Effector memory CD8-positive, alpha-beta T cell (primary cell): ENCODE results near the gene BABAM2.

Source experiments
- ATAC-seq: fragments of 150-1000 bp; cut with Tn5 transposase; replicated peaks from 2 replicates; pipeline ENCODE4 v1.10.0; 2021; ENCODE audit warnings: mild to moderate bottlenecking, moderate library complexity
- DNase-seq, 3 experiments: peaks; one replicate each; pipeline ENCODE4 v3.0.0; 2021
- H3K27ac Mint-ChIP-seq, 2 donors: one replicate each; pipeline ENCODE4 v1.8.0; 2022; ENCODE audit warnings: mild to moderate bottlenecking in 2 of 2, mixed read lengths in 2 of 2, moderate library complexity in 2 of 2
- H3K27me3 Mint-ChIP-seq, 2 donors: one replicate each; pipeline ENCODE4 v1.8.0; 2022; ENCODE audit warnings: mixed read lengths in 2 of 2
- H3K36me3 Mint-ChIP-seq: one replicate; pipeline ENCODE4 v1.8.0; 2022; ENCODE audit warnings: mild to moderate bottlenecking, moderate library complexity, mixed read lengths; ENCODE audit not compliant: insufficient read depth
- H3K4me1 Mint-ChIP-seq, 2 donors: one replicate each; pipeline ENCODE4 v1.8.0; 2022; ENCODE audit warnings: low read depth in 2 of 2, mixed read lengths in 2 of 2
- H3K4me3 Mint-ChIP-seq, 2 donors: one replicate each; pipeline ENCODE4 v1.8.0; 2022; ENCODE audit warnings: mild to moderate bottlenecking in 2 of 2, mixed read lengths in 2 of 2, moderate library complexity in 2 of 2
- H3K9me3 Mint-ChIP-seq, 2 donors: one replicate each; pipeline ENCODE4 v1.8.0; 2022; ENCODE audit warnings: mixed read lengths in 2 of 2

Gene BABAM2

GRCh38 chr2:27954221-27954673, 63.7 kb downstream of the BABAM2 start:
- DNase-seq: no peak
- Mint-ChIP-seq H3K9me3 (no peaks in the 10 kb centered on the region), H3K27me3 (no peaks in the 10 kb centered on the region), H3K36me3 (no peaks in the 10 kb centered on the region), H3K4me1 (peaks cover 34 to 48% of the 10 kb centered on the region in 2 donors), H3K27ac (peak overlapping the region; percentile 68 to 90), H3K4me3 (peak overlapping the region in 1 of 2 donors; percentile 59)
- ATAC-seq: no peak

- Mint-ChIP-seq H3K36me3 (no peaks in the 10 kb centered on the region), H3K4me3 (peak overlapping the region; percentile 40 to 59), H3K27me3 (no peaks in the 10 kb centered on the region), H3K27ac (peak overlapping the region; percentile 68 to 90), H3K4me1 (peaks cover 39 to 52% of the 10 kb centered on the region in 2 donors), H3K9me3 (no peaks in the 10 kb centered on the region)
- DNase-seq (peak in 1 of 3 experiments; percentile 12), ATAC-seq (peak; percentile 86)
These were observed 64.3 kb downstream of the BABAM2 start for GRCh38 chr2:27954771-27955383.

GRCh38 chr2:27955384-27956161, 65.0 kb downstream of the BABAM2 start:
- H3K27me3 Mint-ChIP-seq: no peaks in the 10 kb centered on the region
- peak overlapping the region; percentile 68 to 90 for H3K27ac Mint-ChIP-seq
- peaks cover 43 to 58% of the 10 kb centered on the region in 2 donors for H3K4me1 Mint-ChIP-seq
- DNase-seq (no peak), ATAC-seq (no peak)
- H3K9me3 Mint-ChIP-seq: no peaks in the 10 kb centered on the region
- H3K4me3 Mint-ChIP-seq: peak overlapping the region; percentile 40 to 59
- H3K36me3 Mint-ChIP-seq: no peaks in the 10 kb centered on the region

GRCh38 chr2:27956888-27957287, 66.4 kb downstream of the BABAM2 start:
- Mint-ChIP-seq H3K4me1 (peaks cover 46 to 61% of the 10 kb centered on the region in 2 donors), H3K36me3 (no peaks in the 10 kb centered on the region), H3K27me3 (no peaks in the 10 kb centered on the region), H3K27ac (no peak overlapping the region), H3K9me3 (no peaks in the 10 kb centered on the region), H3K4me3 (no peak overlapping the region)
- DNase-seq (no peak), ATAC-seq (no peak)

GRCh38 chr2:27958711-27959378, 68.3 kb downstream of the BABAM2 start:
- DNase-seq: no peak
- Mint-ChIP-seq H3K9me3 (no peaks in the 10 kb centered on the region), H3K27me3 (no peaks in the 10 kb centered on the region)

GRCh38 chr2:27959496-27959895, 69.0 kb downstream of the BABAM2 start:
- ATAC-seq (no peak), DNase-seq (no peak)
- Mint-ChIP-seq H3K27ac (peak overlapping the region in 1 of 2 donors; percentile 61), H3K27me3 (no peaks in the 10 kb centered on the region), H3K4me1 (peaks cover 40 to 57% of the 10 kb centered on the region in 2 donors), H3K4me3 (peak overlapping the region; percentile 40 to 49), H3K9me3 (no peaks in the 10 kb centered on the region), H3K36me3 (no peaks in the 10 kb centered on the region)

More at GRCh38 chr2:27958711-27959378, 68.3 kb downstream of the BABAM2 start:
- Mint-ChIP-seq H3K27ac (no peak overlapping the region), H3K4me1 (peaks cover 44 to 61% of the 10 kb centered on the region in 2 donors), H3K36me3 (no peaks in the 10 kb centered on the region), H3K4me3 (peak overlapping the region in 1 of 2 donors; percentile 49)
- no peak for ATAC-seq

GRCh38 chr2:27960237-27960912, 69.8 kb downstream of the BABAM2 start:
- peak; percentile 90 for ATAC-seq

GRCh38 chr2:27962006-27962405, 71.5 kb downstream of the BABAM2 start:
- no peak for ATAC-seq
- H3K36me3 Mint-ChIP-seq: no peaks in the 10 kb centered on the region
- H3K4me1 Mint-ChIP-seq: peaks cover 37 to 50% of the 10 kb centered on the region in 2 donors
- no peak overlapping the region for H3K27ac Mint-ChIP-seq
- DNase-seq: no peak
- peaks cover 0 to under 1% of the 10 kb centered on the region in 2 donors for H3K9me3 Mint-ChIP-seq
- no peak overlapping the region for H3K4me3 Mint-ChIP-seq
- no peaks in the 10 kb centered on the region for H3K27me3 Mint-ChIP-seq

More at GRCh38 chr2:27960237-27960912, 69.8 kb downstream of the BABAM2 start:
- Mint-ChIP-seq H3K36me3 (no peaks in the 10 kb centered on the region), H3K9me3 (no peaks in the 10 kb centered on the region), H3K27ac (peak overlapping the region; percentile 60 to 61), H3K27me3 (no peaks in the 10 kb centered on the region), H3K4me1 (peaks cover 33 to 48% of the 10 kb centered on the region in 2 donors), H3K4me3 (peak overlapping the region; percentile 40 to 49)
- no peak for DNase-seq

GRCh38 chr2:27963472-27963871, 72.9 kb downstream of the BABAM2 start:
- no peak for ATAC-seq
- no peaks in the 10 kb centered on the region for H3K27me3 Mint-ChIP-seq
- no peak overlapping the region for H3K27ac Mint-ChIP-seq
- H3K4me1 Mint-ChIP-seq: peaks cover 33 to 46% of the 10 kb centered on the region in 2 donors
- peaks cover 5 to 9% of the 10 kb centered on the region in 2 donors for H3K9me3 Mint-ChIP-seq
- H3K4me3 Mint-ChIP-seq: no peak overlapping the region
- DNase-seq: no peak
- H3K36me3 Mint-ChIP-seq: no peaks in the 10 kb centered on the region

- no peak overlapping the region for H3K4me3 Mint-ChIP-seq
- DNase-seq (no peak), ATAC-seq (no peak)
- H3K27ac Mint-ChIP-seq: no peak overlapping the region
- H3K4me1 Mint-ChIP-seq: peaks cover 29 to 45% of the 10 kb centered on the region in 2 donors
- no peaks in the 10 kb centered on the region for H3K36me3 Mint-ChIP-seq
- peaks cover 5 to 9% of the 10 kb centered on the region in 2 donors for H3K9me3 Mint-ChIP-seq
- no peaks in the 10 kb centered on the region for H3K27me3 Mint-ChIP-seq
These were observed 73.5 kb downstream of the BABAM2 start for GRCh38 chr2:27964067-27964466.

GRCh38 chr2:27965841-27966240, 75.3 kb downstream of the BABAM2 start:
- Mint-ChIP-seq H3K9me3 (peaks cover 5 to 9% of the 10 kb centered on the region in 2 donors), H3K27ac (peak overlapping the region; percentile 0 to 35), H3K27me3 (no peaks in the 10 kb centered on the region), H3K36me3 (no peaks in the 10 kb centered on the region), H3K4me1 (peaks cover 18 to 35% of the 10 kb centered on the region in 2 donors), H3K4me3 (peak overlapping the region; percentile 10 to 25)
- ATAC-seq: peak; percentile 99
- DNase-seq: no peak

- peaks cover 14 to 31% of the 10 kb centered on the region in 2 donors for H3K4me1 Mint-ChIP-seq
- peak overlapping the region in 1 of 2 donors; percentile 33 for H3K4me3 Mint-ChIP-seq
- ATAC-seq: no peak
- no peaks in the 10 kb centered on the region for H3K36me3 Mint-ChIP-seq
- peak overlapping the region; percentile 19 to 34 for H3K27ac Mint-ChIP-seq
- H3K9me3 Mint-ChIP-seq: peaks cover 5 to 9% of the 10 kb centered on the region in 2 donors
- no peaks in the 10 kb centered on the region for H3K27me3 Mint-ChIP-seq
- no peak for DNase-seq
These were observed 75.9 kb downstream of the BABAM2 start for GRCh38 chr2:27966466-27966865.

- DNase-seq (no peak), ATAC-seq (no peak)
- H3K27ac Mint-ChIP-seq: peak overlapping the region; percentile 19 to 34
- peaks cover 5 to 9% of the 10 kb centered on the region in 2 donors for H3K9me3 Mint-ChIP-seq
- peaks cover 14 to 27% of the 10 kb centered on the region in 2 donors for H3K4me1 Mint-ChIP-seq
- H3K4me3 Mint-ChIP-seq: peak overlapping the region in 1 of 2 donors; percentile 37
- no peaks in the 10 kb centered on the region for H3K27me3 Mint-ChIP-seq
- no peaks in the 10 kb centered on the region for H3K36me3 Mint-ChIP-seq
These were observed 76.5 kb downstream of the BABAM2 start for GRCh38 chr2:27967076-27967475.
